Measurements from ENCODE around the gene ASXL1. TPM values are rescaled to one million over a fixed set of nuclear protein-coding genes. Genes with fewer than 3 reads are reported as not detected.

The ASXL1 gene
- total and polyA plus RNA-seq, 9 of the 15 experiments (the other 6 are each of a cell fraction or from before 2014, with no cell fraction given), result 6.5 to 65.3 (median 32.3) TPM

- no peak for TF ChIP-seq ZNF449 (CRISPR knock-in tag; IDR thresholded peaks at IDR 0.05)
- TF ChIP-seq POLR2AphosphoS2 (IDR thresholded peaks at IDR 0.05; ENCODE audit: low read length), result no peak
- no peak for TF ChIP-seq EHMT2 (IDR thresholded peaks at IDR 0.05)
- TF ChIP-seq CBFA2T2 (conservative IDR thresholded peaks at IDR 0.05), result no peak
- no peak for TF ChIP-seq NR2C2 (CRISPR knock-in tag; IDR thresholded peaks at IDR 0.05)
- TF ChIP-seq NR2C2 (tag; IDR thresholded peaks at IDR 0.05), result no peak
- TF ChIP-seq HMG20B (CRISPR knock-in tag; IDR thresholded peaks at IDR 0.05), result no peak
- no peak for TF ChIP-seq SLC30A9 (CRISPR knock-in tag; IDR thresholded peaks at IDR 0.05)
- TF ChIP-seq BCOR (IDR thresholded peaks at IDR 0.05), result peak; percentile 81; the same call in 1 of the 2 replicates
- TF ChIP-seq HMG20A (CRISPR knock-in tag; conservative IDR thresholded peaks at IDR 0.05), result no peak
- TF ChIP-seq CREB5 (CRISPR knock-in tag; IDR thresholded peaks at IDR 0.05), result no peak
- TF ChIP-seq SRSF1 (IDR thresholded peaks at IDR 0.05; ENCODE audit: low read depth, low read length), result no peak
- no peak for TF ChIP-seq SPI1 (IDR thresholded peaks at IDR 0.05; ENCODE audit: borderline replicate concordance, low read depth, low read length)
- no peak for TF ChIP-seq THAP12 (CRISPR knock-in tag; IDR thresholded peaks at IDR 0.05)
- peak; percentile 53; the same call in 1 of the 2 replicates for TF ChIP-seq ZEB2 (IDR thresholded peaks at IDR 0.05)
- TF ChIP-seq LCOR (CRISPR knock-in tag; IDR thresholded peaks at IDR 0.05), result no peak
- TF ChIP-seq ZBTB34 (CRISPR knock-in tag; IDR thresholded peaks at IDR 0.05), result no peak
- 0 out of 2 replicates have a peak, but pooled peaks have one; percentile 29 for TF ChIP-seq HDGF (IDR thresholded peaks at IDR 0.05)
- TF ChIP-seq THRAP3 (IDR thresholded peaks at IDR 0.05; ENCODE audit: borderline replicate concordance), result no peak
- no peak for TF ChIP-seq HDAC3 (IDR thresholded peaks at IDR 0.05; ENCODE audit: borderline replicate concordance, partially characterized antibody)
- no peak for TF ChIP-seq U2AF2 (optimal IDR thresholded peaks at IDR 0.05; ENCODE audit: low read depth, low read length)
- no peak for TF ChIP-seq RNF2 (IDR thresholded peaks at IDR 0.05)
- TF ChIP-seq TEAD4 (IDR thresholded peaks at IDR 0.05; ENCODE audit: low read length), result 0 out of 2 replicates have a peak, but pooled peaks have one; percentile 7
- no peak for TF ChIP-seq TEAD4 (CRISPR knock-in tag; IDR thresholded peaks at IDR 0.05; ENCODE audit: borderline replicate concordance)
- TF ChIP-seq ZKSCAN8 (CRISPR knock-in tag; IDR thresholded peaks at IDR 0.05), result no peak
- no peak for TF ChIP-seq MYNN (IDR thresholded peaks at IDR 0.05)
- no peak for TF ChIP-seq MYNN (CRISPR knock-in tag; IDR thresholded peaks at IDR 0.05)
Measured at GRCh38 chr20:32357375-32357868, 709 bp upstream of the ASXL1 start (continued).
